ENCODE results near the gene MAGEA2. TPM values are rescaled to one million over a fixed set of nuclear protein-coding genes. Genes with fewer than 3 reads are reported as not detected.
"Not testable (repeated sequence)": the region's sequence is repeated elsewhere in the genome, so short reads cannot be mapped to it uniquely, and the experiment has no call there.

The MAGEA2 gene
- total and polyA plus RNA-seq, 9 of the 15 experiments (the other 6 are each of a cell fraction or from before 2014, with no cell fraction given): 18.6 to 48.5 (median 37.1) TPM

GRCh38 chrX:152713195-152713594 is 40.4 kb downstream of the MAGEA2 start:
- H3K27ac ChIP-seq (ENCODE audit: extremely low read depth, low read depth, low read length); FAIRE-seq; POLR2A ChIA-PET; H2AFZ ChIP-seq (ENCODE audit: low read depth, low read length); H3K4me2 ChIP-seq (ENCODE audit: insufficient read depth, low read length); H3K27me3 ChIP-seq (ENCODE audit: control insufficient read depth in 2 of 2, insufficient read depth in 2 of 2, low read length in 2 of 2); CTCF ChIA-PET (ENCODE audit: low intra/inter-chr PET ratio); H3K36me3 ChIP-seq (ENCODE audit: control insufficient read depth, insufficient read depth, low read length); DNase-seq (ENCODE audit: extremely low read depth in 1 of 4, low spot score in 3 of 4); H3K9ac ChIP-seq (ENCODE audit: insufficient read depth in 1 of 2, low read depth in 2 of 2, low read length in 2 of 2); H4K20me1 ChIP-seq (replicated peaks; ENCODE audit: control insufficient read depth, insufficient read depth, low read length); H3K4me3 ChIP-seq; H3K9me1 ChIP-seq (ENCODE audit: control insufficient read depth, insufficient read depth, low read length); H3K9me3 ChIP-seq (replicated peaks; ENCODE audit: control insufficient read depth, insufficient read depth, low read depth, low read length); in situ Hi-C loops (cut with MboI); intact Hi-C loops (cut with micrococcal nuclease); BruUV-seq (replicated peaks); H3K79me2 ChIP-seq (ENCODE audit: control insufficient read depth, insufficient read depth, low read length); H3K4me1 ChIP-seq (replicated peaks in 1 of 2; ENCODE audit: control insufficient read depth in 2 of 2, insufficient read depth in 2 of 2, low read length in 2 of 2): not testable (repeated sequence)
- peak; percentile 41; the same call in 2 of the 3 replicates for ATAC-seq
- WGBS (ENCODE audit: insufficient coverage, low coverage, missing lambda C conversion rate): no CpG with 5 or more reads among the region's 5 CpGs

GRCh38 chrX:152709173-152709572 is 44.5 kb downstream of the MAGEA2 start, which contains the start of gene CSAG2:
TSS of gene CSAG2 (minus strand) at chrX:152709273. CDS start at chrX:152709112, 161 bp downstream.
- in situ Hi-C loops (cut with MboI); ATAC-seq; BruUV-seq (replicated peaks); FAIRE-seq; H3K4me1 ChIP-seq (replicated peaks in 1 of 2; ENCODE audit: control insufficient read depth in 2 of 2, insufficient read depth in 2 of 2, low read length in 2 of 2); H4K20me1 ChIP-seq (replicated peaks; ENCODE audit: control insufficient read depth, insufficient read depth, low read length); H3K4me2 ChIP-seq (ENCODE audit: insufficient read depth, low read length); POLR2A ChIA-PET; H3K9me1 ChIP-seq (ENCODE audit: control insufficient read depth, insufficient read depth, low read length); H3K9me3 ChIP-seq (replicated peaks; ENCODE audit: control insufficient read depth, insufficient read depth, low read depth, low read length); H2AFZ ChIP-seq (ENCODE audit: low read depth, low read length); H3K9ac ChIP-seq (ENCODE audit: insufficient read depth in 1 of 2, low read depth in 2 of 2, low read length in 2 of 2); H3K4me3 ChIP-seq; H3K36me3 ChIP-seq (ENCODE audit: control insufficient read depth, insufficient read depth, low read length); CTCF ChIA-PET (ENCODE audit: low intra/inter-chr PET ratio); H3K79me2 ChIP-seq (ENCODE audit: control insufficient read depth, insufficient read depth, low read length); H3K27ac ChIP-seq (ENCODE audit: extremely low read depth, low read depth, low read length); intact Hi-C loops (cut with micrococcal nuclease); H3K27me3 ChIP-seq (ENCODE audit: control insufficient read depth in 2 of 2, insufficient read depth in 2 of 2, low read length in 2 of 2); DNase-seq (ENCODE audit: extremely low read depth in 1 of 4, low spot score in 3 of 4): not testable (repeated sequence)
- WGBS (ENCODE audit: insufficient coverage, low coverage, missing lambda C conversion rate): no CpG with 5 or more reads among the region's 2 CpGs

GRCh38 chrX:152706500-152706899 is 47.1 kb downstream of the MAGEA2 start:
- H3K9ac ChIP-seq (ENCODE audit: insufficient read depth in 1 of 2, low read depth in 2 of 2, low read length in 2 of 2); intact Hi-C loops (cut with micrococcal nuclease); in situ Hi-C loops (cut with MboI); H3K27ac ChIP-seq (ENCODE audit: extremely low read depth, low read depth, low read length); BruUV-seq (replicated peaks); CTCF ChIA-PET (ENCODE audit: low intra/inter-chr PET ratio); H3K4me2 ChIP-seq (ENCODE audit: insufficient read depth, low read length); POLR2A ChIA-PET; H3K79me2 ChIP-seq (ENCODE audit: control insufficient read depth, insufficient read depth, low read length); H3K4me1 ChIP-seq (replicated peaks in 1 of 2; ENCODE audit: control insufficient read depth in 2 of 2, insufficient read depth in 2 of 2, low read length in 2 of 2); H3K9me1 ChIP-seq (ENCODE audit: control insufficient read depth, insufficient read depth, low read length); H3K36me3 ChIP-seq (ENCODE audit: control insufficient read depth, insufficient read depth, low read length); H3K27me3 ChIP-seq (ENCODE audit: control insufficient read depth in 2 of 2, insufficient read depth in 2 of 2, low read length in 2 of 2); H4K20me1 ChIP-seq (replicated peaks; ENCODE audit: control insufficient read depth, insufficient read depth, low read length); ATAC-seq; H3K4me3 ChIP-seq; H2AFZ ChIP-seq (ENCODE audit: low read depth, low read length); H3K9me3 ChIP-seq (replicated peaks; ENCODE audit: control insufficient read depth, insufficient read depth, low read depth, low read length); DNase-seq (ENCODE audit: extremely low read depth in 1 of 4, low spot score in 3 of 4): not testable (repeated sequence)
- 31% methylated on average over 2 of the region's 7 CpGs for WGBS (ENCODE audit: insufficient coverage, low coverage, missing lambda C conversion rate)
- peak; percentile 15 for FAIRE-seq

GRCh38 chrX:152700390-152700789 is 53.3 kb downstream of the MAGEA2 start:
- H3K4me3 ChIP-seq; H3K27ac ChIP-seq (ENCODE audit: extremely low read depth, low read depth, low read length); H3K9me3 ChIP-seq (replicated peaks; ENCODE audit: control insufficient read depth, insufficient read depth, low read depth, low read length); H3K4me2 ChIP-seq (ENCODE audit: insufficient read depth, low read length); CTCF ChIA-PET (ENCODE audit: low intra/inter-chr PET ratio); intact Hi-C loops (cut with micrococcal nuclease); DNase-seq (ENCODE audit: extremely low read depth in 1 of 4, low spot score in 3 of 4); BruUV-seq (replicated peaks); H3K27me3 ChIP-seq (ENCODE audit: control insufficient read depth in 2 of 2, insufficient read depth in 2 of 2, low read length in 2 of 2); H2AFZ ChIP-seq (ENCODE audit: low read depth, low read length); H3K79me2 ChIP-seq (ENCODE audit: control insufficient read depth, insufficient read depth, low read length); H3K9me1 ChIP-seq (ENCODE audit: control insufficient read depth, insufficient read depth, low read length); H3K9ac ChIP-seq (ENCODE audit: insufficient read depth in 1 of 2, low read depth in 2 of 2, low read length in 2 of 2); H4K20me1 ChIP-seq (replicated peaks; ENCODE audit: control insufficient read depth, insufficient read depth, low read length); H3K4me1 ChIP-seq (replicated peaks in 1 of 2; ENCODE audit: control insufficient read depth in 2 of 2, insufficient read depth in 2 of 2, low read length in 2 of 2); H3K36me3 ChIP-seq (ENCODE audit: control insufficient read depth, insufficient read depth, low read length); ATAC-seq; FAIRE-seq; POLR2A ChIA-PET: not testable (repeated sequence)
- in situ Hi-C loops (cut with MboI): loop anchor here (5.0 kb wide), 1 partner anchor 67 kb away; the partner anchor contains the start of gene MAGEA6
- 100% methylated on average over 3 of the region's 5 CpGs for WGBS (ENCODE audit: insufficient coverage, low coverage, missing lambda C conversion rate)
